K562 (cell line): ENCODE results near the gene PRELID3B. TPM values are rescaled to one million over a fixed set of nuclear protein-coding genes. Genes with fewer than 3 reads are reported as not detected.

Experiments used
- ATAC-seq: fragments of 200-7000 bp; cut with Tn5 transposase; 3 replicates; pipeline ENCODE4 v1.9.1; 2020; ENCODE audit warnings: moderate library complexity
- BruUV-seq: library from RNA; stranded (reverse); fragments of 400-500 nt; replicated peaks from 2 replicates; lab custom pipeline; 2021; lab: Mats Ljungman, UMichigan
- CTCF ChIA-PET: fragments of 300-600 bp; formaldehyde crosslinking; extraction: SDS; loops from one replicate; lab custom pipeline; 2021; ENCODE audit warnings: low intra/inter-chr PET ratio; lab: Yijun Ruan, JAX
- POLR2A ChIA-PET: fragments of 300-600, 350-650 bp; sonication (Branson Sonifier 250); formaldehyde crosslinking; extraction: SDS; loops from one replicate; lab custom pipeline; 2021; ENCODE audit warnings: antibody characterized with exemption, inconsistent platforms; lab: Yijun Ruan, JAX
- DNase-seq, 4 experiments: peaks; one replicate each; pipeline versions ENCODE4 v3.0.0 to v3.0.0-alpha.2; 2011 to 2018; ENCODE audit warnings: low spot score in 3 of 4, mixed read lengths in 3 of 4; ENCODE audit errors: extremely low read depth in 1 of 4
- FAIRE-seq: peaks from 2 replicates; lab custom pipeline; 2011; peaks lifted over from hg19 to GRCh38; lab: Jason Lieb, UNC
- H2AFZ ChIP-seq: 2 replicates; pipeline ENCODE4 v1.6.0; 2011; ENCODE audit warnings: low read depth, low read length, control low read depth, inconsistent platforms
- H3K27ac ChIP-seq: fragments of 200-600 bp; 3 replicates; pipeline ENCODE4 v1.8.0; 2011; ENCODE audit warnings: low read depth, mild to moderate bottlenecking, control low read depth, inconsistent platforms, low read length, moderate library complexity, mixed read lengths; ENCODE audit errors: extremely low read depth
- H3K27me3 ChIP-seq, 2 experiments: fragments of 300-600 bp in 1 of 2; 2 replicates in 1 of 2; 3 replicates in 1 of 2; pipeline versions ENCODE4 v1.6.0 to v1.8.0; 2011; ENCODE audit warnings: inconsistent platforms in 2 of 2, low read length in 2 of 2, mild to moderate bottlenecking in 1 of 2, mixed read lengths in 1 of 2, moderate library complexity in 1 of 2; ENCODE audit not compliant: control insufficient read depth in 2 of 2, insufficient read depth in 2 of 2
- H3K36me3 ChIP-seq: fragments of 300-600 bp; 3 replicates; pipeline ENCODE4 v1.8.0; 2011; ENCODE audit warnings: mild to moderate bottlenecking, low read length, inconsistent platforms; ENCODE audit not compliant: control insufficient read depth, insufficient read depth
- H3K4me1 ChIP-seq, 2 experiments: fragments of 200-600 bp in 1 of 2; replicated peaks in 1 of 2; 2 replicates in 1 of 2; 3 replicates in 1 of 2; pipeline versions ENCODE4 v1.5.1 to v1.8.0; 2011; ENCODE audit warnings: inconsistent platforms in 2 of 2, low read length in 2 of 2, mild to moderate bottlenecking in 1 of 2, mixed read lengths in 1 of 2, moderate library complexity in 1 of 2; ENCODE audit not compliant: control insufficient read depth in 2 of 2, insufficient read depth in 2 of 2
- H3K4me2 ChIP-seq: 2 replicates; pipeline ENCODE4 v1.6.1; 2011; ENCODE audit warnings: low read length, control low read depth, inconsistent platforms, mixed read lengths; ENCODE audit not compliant: insufficient read depth
- H3K4me3 ChIP-seq: fragments of 200-600 bp; sonication (generic), shearing (Covaris generic); 2 replicates; pipeline ENCODE4 v1.5.1; 2016; ENCODE audit warnings: control low read depth, inconsistent platforms
- H3K79me2 ChIP-seq: fragments of 200-600 bp; 3 replicates; pipeline ENCODE4 v1.8.0; 2011; ENCODE audit warnings: low read length, inconsistent platforms; ENCODE audit not compliant: control insufficient read depth, insufficient read depth
- H3K9ac ChIP-seq, 2 experiments: 2 replicates each; pipeline versions ENCODE4 v1.6.0 to v1.6.1; 2011; ENCODE audit warnings: low read depth in 2 of 2, low read length in 2 of 2, control low read depth in 1 of 2, inconsistent platforms in 1 of 2, mild to moderate bottlenecking in 1 of 2, mixed read lengths in 1 of 2; ENCODE audit not compliant: insufficient read depth in 1 of 2
- H3K9me1 ChIP-seq: one replicate; pipeline ENCODE4 v1.6.0; 2011; ENCODE audit warnings: inconsistent platforms, mild to moderate bottlenecking, low read length, moderate library complexity; ENCODE audit not compliant: control insufficient read depth, insufficient read depth
- H3K9me3 ChIP-seq: replicated peaks from 2 replicates; pipeline ENCODE4 v1.5.1; 2011; ENCODE audit warnings: low read depth, low read length, inconsistent platforms; ENCODE audit not compliant: control insufficient read depth, insufficient read depth
- H4K20me1 ChIP-seq: replicated peaks from 2 replicates; pipeline ENCODE4 v1.6.1; 2011; ENCODE audit warnings: low read length, inconsistent platforms, mixed read lengths; ENCODE audit not compliant: control insufficient read depth, insufficient read depth
- BCOR ChIP-seq: fragments of 450-650 bp; IDR thresholded peaks from 2 replicates; pipeline ENCODE4 v1.6.1; 2016
- E2F6 ChIP-seq, 2 experiments: IDR thresholded peaks; 2 replicates each; pipeline ENCODE4 v1.6.1; 2011; ENCODE audit warnings: borderline replicate concordance in 1 of 2, control low read depth in 1 of 2, low read depth in 1 of 2, low read length in 1 of 2, mild to moderate bottlenecking in 1 of 2, mixed read lengths in 1 of 2, moderate library complexity in 1 of 2; ENCODE audit not compliant: insufficient read depth in 1 of 2, insufficient read length in 1 of 2, poor library complexity in 1 of 2, severe bottlenecking in 1 of 2; ENCODE audit errors: extremely low read depth in 1 of 2
- ELF4 ChIP-seq: fragments of 450-650 bp; formaldehyde crosslinking; IDR thresholded peaks from 2 replicates; pipeline ENCODE4 v1.4.0; 2022; ENCODE audit warnings: missing genetic modification characterization
- FOSL1 ChIP-seq: fragments of 200-800 bp; sonication (Bioruptor generic); conservative IDR thresholded peaks from 2 replicates; pipeline ENCODE4 v1.6.1; 2016; ENCODE audit warnings: missing genetic modification characterization, missing compliant biosample characterization
- HIVEP1 ChIP-seq: fragments of 250-450 bp; sonication (Bioruptor Pico); IDR thresholded peaks from 2 replicates; pipeline ENCODE4 v1.4.0; 2020; ENCODE audit warnings: mild to moderate bottlenecking
- HNRNPLL ChIP-seq: fragments of 200-400 bp; formaldehyde crosslinking; IDR thresholded peaks from 2 replicates; pipeline ENCODE4 v1.6.1; 2017; ENCODE audit warnings: low read length, low read depth, mild to moderate bottlenecking; ENCODE audit not compliant: poor library complexity, severe bottlenecking
- KDM5B ChIP-seq: fragments of 200-600 bp; sonication (generic); IDR thresholded peaks from 2 replicates; pipeline ENCODE4 v1.6.1; 2012; ENCODE audit warnings: low read depth, mild to moderate bottlenecking, moderate library complexity, low read length, control low read depth, inconsistent platforms; ENCODE audit not compliant: insufficient replicate concordance
- L3MBTL2 ChIP-seq: fragments of 450-650 bp; IDR thresholded peaks from 2 replicates; pipeline ENCODE4 v1.6.1; 2016; ENCODE audit warnings: mild to moderate bottlenecking, moderate library complexity
- MAFF ChIP-seq: IDR thresholded peaks from 2 replicates; pipeline ENCODE4 v1.6.1; 2012; ENCODE audit warnings: low read length, improper control_type of control experiment
- RAD51 ChIP-seq: fragments of 450-650 bp; IDR thresholded peaks from 2 replicates; pipeline ENCODE4 v1.7.1; 2016; ENCODE audit warnings: low read depth, mild to moderate bottlenecking, borderline replicate concordance
- RNF219 ChIP-seq: fragments of 250-450 bp; sonication (Bioruptor Pico); IDR thresholded peaks from 2 replicates; pipeline ENCODE4 v1.5.0; 2022; ENCODE audit warnings: mild to moderate bottlenecking
- SAFB2 ChIP-seq: fragments of 200-400 bp; formaldehyde crosslinking; IDR thresholded peaks from 2 replicates; pipeline ENCODE4 v1.6.1; 2018; ENCODE audit warnings: borderline replicate concordance, low read length, low read depth, moderate library complexity; ENCODE audit not compliant: severe bottlenecking
- SMARCC2 ChIP-seq: fragments of 450-650 bp; IDR thresholded peaks from 2 replicates; pipeline ENCODE4 v1.6.1; 2017; ENCODE audit warnings: antibody characterized with exemption, moderate library complexity, mild to moderate bottlenecking, low read depth
- SRSF3 ChIP-seq: fragments of 200-400 bp; formaldehyde crosslinking; IDR thresholded peaks from 2 replicates; pipeline ENCODE4 v1.6.1; 2016; ENCODE audit warnings: mild to moderate bottlenecking, low read length, moderate library complexity; ENCODE audit not compliant: insufficient read depth
- U2AF1 ChIP-seq: fragments of 200-400 bp; formaldehyde crosslinking; optimal IDR thresholded peaks from 2 replicates; pipeline ENCODE3; 2017; ENCODE audit warnings: mild to moderate bottlenecking, low read depth, low read length, moderate library complexity
- USF1 ChIP-seq: sonication (generic); formaldehyde crosslinking; IDR thresholded peaks from 2 replicates; pipeline ENCODE4 v1.9.0; 2022; ENCODE audit warnings: mild to moderate bottlenecking, missing genetic modification reagents
- ZNF12 ChIP-seq: sonication (generic); formaldehyde crosslinking; IDR thresholded peaks from 2 replicates; pipeline ENCODE4 v1.4.0; 2020; ENCODE audit warnings: mild to moderate bottlenecking, missing genetic modification reagents
- ZNF140 ChIP-seq: fragments of 250-450 bp; sonication (Bioruptor Pico); IDR thresholded peaks from 2 replicates; pipeline ENCODE4 v1.8.0; 2021; ENCODE audit warnings: moderate library complexity, mild to moderate bottlenecking, inconsistent platforms
- ZNF324 ChIP-seq: fragments of 250-450 bp; sonication (Bioruptor Pico); IDR thresholded peaks from 2 replicates; pipeline ENCODE4 v1.4.0; 2020; ENCODE audit warnings: mild to moderate bottlenecking
- WGBS: fragments of 100-300 bp; shearing (Covaris generic); methylation state at CpG from one replicate; pipeline ENCODE4 v1.1.6; 2016; ENCODE audit warnings: low coverage, mixed read lengths; ENCODE audit not compliant: insufficient coverage; ENCODE audit errors: missing lambda C conversion rate; 5-methylcytosine and 5-hydroxymethylcytosine counted together
- in situ Hi-C: fragments of 300-500 bp; cut with MboI; formaldehyde crosslinking; loops from 4 replicates; pipeline ENCODE4 v1.15.0; 2018; ENCODE audit warnings: inconsistent platforms, mixed read lengths
- intact Hi-C: fragments of 100-400 bp; cut with micrococcal nuclease; formaldehyde crosslinking; loops from 2 replicates; pipeline ENCODE4 v1.14.2; 2022
- polyA plus RNA-seq, 8 experiments: library from polyadenylated mRNA; depleted of rRNA in 4 of 8; stranded (reverse) in 5 of 8; unstranded in 3 of 8; fragments of >200 nt; fragmentation: Nextera tagmentation in 2 of 8; fragmentation: Illumina TruSeq in 1 of 8; extraction: Ambion mirVana in 2 of 8; extraction: Trizol in 1 of 8; gene quantifications; 2 replicates each; pipeline versions ENCODE4 v1.2.1 to v1.2.3, GENCODE V29; 2011 to 2014; ENCODE audit warnings: inconsistent platforms in 1 of 8, missing spikeins in 1 of 8
- total RNA-seq, 7 experiments: library from RNA; depleted of rRNA in 6 of 7; stranded (reverse); fragments of >200 nt in 6 of 7; fragmentation: Illumina TruSeq in 2 of 7; extraction: Trizol in 2 of 7; gene quantifications; 2 replicates each; pipeline versions ENCODE4 v1.2.1 to v1.2.3, GENCODE V29; 2011 to 2021; ENCODE audit warnings: low replicate concordance in 1 of 7

PRELID3B gene
- total and polyA plus RNA-seq, 9 of the 15 experiments (the other 6 are each of a cell fraction or from before 2014, with no cell fraction given), result 77.0 to 186 (median 101) TPM

- H3K27me3 ChIP-seq, result no peaks in the 10 kb centered on the region
- BruUV-seq, result no TSS peak
- FAIRE-seq (no peak), ATAC-seq (no peak), DNase-seq (no peak)
- peaks cover 6% of the 10 kb centered on the region for H3K9me1 ChIP-seq
- peaks cover 76 to 90% of the 10 kb centered on the region in 2 experiments for H3K4me1 ChIP-seq
- WGBS, result 70% methylated on average over 6 of the region's 8 CpGs
- no peaks in the 10 kb centered on the region for H4K20me1 ChIP-seq
- peaks cover 4% of the 10 kb centered on the region; the same call in 1 of the 3 replicates for H3K36me3 ChIP-seq
- intact Hi-C loops, result no loop called here
- H3K9me3 ChIP-seq, result no peaks in the 10 kb centered on the region
- H2AFZ ChIP-seq, result peak overlapping the region; percentile 84
- H3K9ac ChIP-seq, result peak overlapping the region; percentile 53 to 70; a peak in 2 of 4 replicates
- ChIA-PET POLR2A (interaction anchor here (0.6 to 4.4 kb wide), 4 partner anchors 13 to 139 kb away, joined by 3 to 15 read pairs (median 4); partner anchors contain the start of gene ATP5F1E), CTCF (no interaction called here)
- peak overlapping the region; percentile 83 for H3K27ac ChIP-seq
- in situ Hi-C loops, result no loop called here
- no peak overlapping the region for H3K4me3 ChIP-seq
- peaks cover 19% of the 10 kb centered on the region for H3K79me2 ChIP-seq
- H3K4me2 ChIP-seq, result peak overlapping the region; percentile 12; the same call in 1 of the 2 replicates
- TF ChIP-seq HNRNPLL, result no peak
- peak in 1 of 2 experiments; percentile 10 for TF ChIP-seq E2F6 (IDR thresholded peaks at IDR 0.05; ENCODE audit: borderline replicate concordance in 1 of 2, extremely low read depth in 1 of 2, insufficient read depth in 1 of 2, insufficient read length in 1 of 2, low read depth in 1 of 2, low read length in 1 of 2, poor library complexity in 1 of 2, severe bottlenecking in 1 of 2)
- no peak for TF ChIP-seq HIVEP1 (CRISPR knock-in tag)
- no peak for TF ChIP-seq FOSL1
- no peak for TF ChIP-seq ZNF140
- TF ChIP-seq BCOR, result peak; percentile 58
- peak; percentile 40 for TF ChIP-seq USF1 (CRISPR knock-in tag)
- no peak for TF ChIP-seq U2AF1
- no peak for TF ChIP-seq RNF219 (CRISPR knock-in tag)
- TF ChIP-seq RAD51, result peak; percentile 41; the same call in 1 of the 2 replicates
- TF ChIP-seq SAFB2, result no peak
- no peak for TF ChIP-seq KDM5B
- no peak for TF ChIP-seq SRSF3
- no peak for TF ChIP-seq ZNF12 (CRISPR knock-in tag)
- TF ChIP-seq MAFF, result no peak
- peak; percentile 4; the same call in 1 of the 2 replicates for TF ChIP-seq L3MBTL2
- TF ChIP-seq SMARCC2, result no peak
- TF ChIP-seq ZNF324 (CRISPR knock-in tag), result no peak
- no peak for TF ChIP-seq ELF4
Observed at GRCh38 chr20:59010321-59010994, 32.1 kb downstream of the PRELID3B start.
